MM.1S (cell line): ENCODE measurements around the gene ZNF850.

Source experiments
- CTCF ChIP-seq: fragments of 300-600 bp; sonication (generic); IDR thresholded peaks from 2 replicates; pipeline ENCODE4 v1.5.1; 2016; ENCODE audit warnings: antibody characterized with exemption, low read length, mixed read lengths
- EZH2 ChIP-seq: fragments of 300-600 bp; sonication (generic); optimal IDR thresholded peaks from 2 replicates; pipeline ENCODE3; 2017; ENCODE audit warnings: low read depth, mild to moderate bottlenecking, antibody characterized with exemption, low read length, mixed read lengths
- EZH2phosphoT487 ChIP-seq: fragments of 300-600 bp; sonication (generic); IDR thresholded peaks from 2 replicates; pipeline ENCODE4 v1.6.1; 2018; ENCODE audit warnings: antibody characterized with exemption, low read length

- TF ChIP-seq EZH2 (no peak), CTCF (no peak), EZH2phosphoT487 (no peak)
Measured at GRCh38 chr19:36709423-36709822, 63.2 kb downstream of the ZNF850 start.
